ENCODE results near the gene A3GALT2.

GRCh38 chr1:33369081-33369480, 48.2 kb upstream of the A3GALT2 start:
- TF ChIP-seq, protein P1, sequence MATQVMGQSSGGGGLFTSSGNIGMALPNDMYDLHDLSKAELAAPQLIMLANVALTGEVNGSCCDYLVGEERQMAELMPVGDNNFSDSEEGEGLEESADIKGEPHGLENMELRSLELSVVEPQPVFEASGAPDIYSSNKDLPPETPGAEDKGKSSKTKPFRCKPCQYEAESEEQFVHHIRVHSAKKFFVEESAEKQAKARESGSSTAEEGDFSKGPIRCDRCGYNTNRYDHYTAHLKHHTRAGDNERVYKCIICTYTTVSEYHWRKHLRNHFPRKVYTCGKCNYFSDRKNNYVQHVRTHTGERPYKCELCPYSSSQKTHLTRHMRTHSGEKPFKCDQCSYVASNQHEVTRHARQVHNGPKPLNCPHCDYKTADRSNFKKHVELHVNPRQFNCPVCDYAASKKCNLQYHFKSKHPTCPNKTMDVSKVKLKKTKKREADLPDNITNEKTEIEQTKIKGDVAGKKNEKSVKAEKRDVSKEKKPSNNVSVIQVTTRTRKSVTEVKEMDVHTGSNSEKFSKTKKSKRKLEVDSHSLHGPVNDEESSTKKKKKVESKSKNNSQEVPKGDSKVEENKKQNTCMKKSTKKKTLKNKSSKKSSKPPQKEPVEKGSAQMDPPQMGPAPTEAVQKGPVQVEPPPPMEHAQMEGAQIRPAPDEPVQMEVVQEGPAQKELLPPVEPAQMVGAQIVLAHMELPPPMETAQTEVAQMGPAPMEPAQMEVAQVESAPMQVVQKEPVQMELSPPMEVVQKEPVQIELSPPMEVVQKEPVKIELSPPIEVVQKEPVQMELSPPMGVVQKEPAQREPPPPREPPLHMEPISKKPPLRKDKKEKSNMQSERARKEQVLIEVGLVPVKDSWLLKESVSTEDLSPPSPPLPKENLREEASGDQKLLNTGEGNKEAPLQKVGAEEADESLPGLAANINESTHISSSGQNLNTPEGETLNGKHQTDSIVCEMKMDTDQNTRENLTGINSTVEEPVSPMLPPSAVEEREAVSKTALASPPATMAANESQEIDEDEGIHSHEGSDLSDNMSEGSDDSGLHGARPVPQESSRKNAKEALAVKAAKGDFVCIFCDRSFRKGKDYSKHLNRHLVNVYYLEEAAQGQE (IDR thresholded peaks at IDR 0.05; ENCODE audit: insufficient read depth in 1 of 2, low read depth in 2 of 2, low read length in 1 of 2) = no peak
- TF ChIP-seq, protein P2, sequence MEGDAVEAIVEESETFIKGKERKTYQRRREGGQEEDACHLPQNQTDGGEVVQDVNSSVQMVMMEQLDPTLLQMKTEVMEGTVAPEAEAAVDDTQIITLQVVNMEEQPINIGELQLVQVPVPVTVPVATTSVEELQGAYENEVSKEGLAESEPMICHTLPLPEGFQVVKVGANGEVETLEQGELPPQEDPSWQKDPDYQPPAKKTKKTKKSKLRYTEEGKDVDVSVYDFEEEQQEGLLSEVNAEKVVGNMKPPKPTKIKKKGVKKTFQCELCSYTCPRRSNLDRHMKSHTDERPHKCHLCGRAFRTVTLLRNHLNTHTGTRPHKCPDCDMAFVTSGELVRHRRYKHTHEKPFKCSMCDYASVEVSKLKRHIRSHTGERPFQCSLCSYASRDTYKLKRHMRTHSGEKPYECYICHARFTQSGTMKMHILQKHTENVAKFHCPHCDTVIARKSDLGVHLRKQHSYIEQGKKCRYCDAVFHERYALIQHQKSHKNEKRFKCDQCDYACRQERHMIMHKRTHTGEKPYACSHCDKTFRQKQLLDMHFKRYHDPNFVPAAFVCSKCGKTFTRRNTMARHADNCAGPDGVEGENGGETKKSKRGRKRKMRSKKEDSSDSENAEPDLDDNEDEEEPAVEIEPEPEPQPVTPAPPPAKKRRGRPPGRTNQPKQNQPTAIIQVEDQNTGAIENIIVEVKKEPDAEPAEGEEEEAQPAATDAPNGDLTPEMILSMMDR (IDR thresholded peaks at IDR 0.05) = no peak
